SK-N-SH (cell line): ENCODE results near the gene TLCD5. TPM values are rescaled to one million over a fixed set of nuclear protein-coding genes. Genes with fewer than 3 reads are reported as not detected.

Source experiments
- CTCF ChIA-PET: fragments of 300-600, 350-600 bp; formaldehyde crosslinking; extraction: SDS; loops from one replicate; lab custom pipeline; 2021; lab: Yijun Ruan, JAX
- POLR2A ChIA-PET: fragments of 350-600 bp; sonication (Branson Sonifier 250); formaldehyde crosslinking; extraction: SDS; loops from one replicate; lab custom pipeline; 2020; ENCODE audit warnings: antibody characterized with exemption, inconsistent platforms; lab: Yijun Ruan, JAX
- DNase-seq: peaks from one replicate; pipeline ENCODE4 v3.0.0; 2012
- H2AFZ ChIP-seq: fragments of 200-600 bp; sonication (generic); 2 replicates; pipeline ENCODE4 v1.8.1; 2016; ENCODE audit warnings: antibody characterized with exemption, mild to moderate bottlenecking, low read depth
- H3F3A ChIP-seq: fragments of 200-600 bp; sonication (generic); replicated peaks from 2 replicates; pipeline ENCODE3; 2016; ENCODE audit warnings: antibody characterized with exemption, mild to moderate bottlenecking; ENCODE audit not compliant: insufficient read depth
- H3K27ac ChIP-seq, 2 experiments: fragments of 200-500 bp in 1 of 2; fragments of 200-600 bp in 1 of 2; sonication (Bioruptor generic) in 1 of 2; sonication (generic), shearing (Covaris generic) in 1 of 2; 2 replicates each; pipeline versions ENCODE4 v1.5.1 to v1.6.1; 2014 to 2016; ENCODE audit warnings: low read depth in 2 of 2, inconsistent platforms in 1 of 2, low read length in 1 of 2, mild to moderate bottlenecking in 1 of 2, mixed read lengths in 1 of 2
- H3K27me3 ChIP-seq: fragments of 200-600 bp; sonication (generic), shearing (Covaris generic); 2 replicates; pipeline ENCODE4 v1.6.1; 2016; ENCODE audit warnings: mixed run types; ENCODE audit not compliant: insufficient read depth
- H3K36me3 ChIP-seq, 2 experiments: fragments of 200-500 bp in 1 of 2; fragments of 200-600 bp in 1 of 2; sonication (Bioruptor generic) in 1 of 2; sonication (generic) in 1 of 2; replicated peaks in 1 of 2; 2 replicates each; pipeline versions ENCODE3 to v1.5.1; 2014 to 2016; ENCODE audit warnings: low read length in 1 of 2, mild to moderate bottlenecking in 1 of 2; ENCODE audit not compliant: insufficient read depth in 2 of 2, control insufficient read depth in 1 of 2
- H3K4me1 ChIP-seq, 2 experiments: fragments of 200-500 bp in 1 of 2; fragments of 200-600 bp in 1 of 2; sonication (Bioruptor generic) in 1 of 2; sonication (generic), shearing (Covaris generic) in 1 of 2; 2 replicates each; pipeline versions ENCODE4 v1.5.1 to v1.6.1; 2014 to 2016; ENCODE audit warnings: low read depth in 1 of 2, low read length in 1 of 2, mixed run types in 1 of 2; ENCODE audit not compliant: insufficient read depth in 2 of 2, control insufficient read depth in 1 of 2
- H3K4me2 ChIP-seq: fragments of 200-600 bp; sonication (generic), shearing (Covaris generic); 2 replicates; pipeline ENCODE4 v1.6.1; 2017; ENCODE audit warnings: mixed run types
- H3K4me3 ChIP-seq, 2 experiments: fragments of 200-500 bp in 1 of 2; fragments of 200-600 bp in 1 of 2; sonication (Bioruptor generic) in 1 of 2; sonication (generic), shearing (Covaris generic) in 1 of 2; 2 replicates each; pipeline versions ENCODE4 v1.5.1 to v1.8.1; 2014 to 2016; ENCODE audit warnings: low read depth in 2 of 2, inconsistent platforms in 1 of 2, low read length in 1 of 2, mild to moderate bottlenecking in 1 of 2, mixed read lengths in 1 of 2, moderate library complexity in 1 of 2
- H3K79me2 ChIP-seq: fragments of 200-600 bp; sonication (generic); 2 replicates; pipeline ENCODE4 v1.8.1; 2017; ENCODE audit warnings: mild to moderate bottlenecking; ENCODE audit not compliant: insufficient read depth
- H3K9ac ChIP-seq: fragments of 200-600 bp; sonication (generic); 2 replicates; pipeline ENCODE4 v1.6.1; 2017; ENCODE audit warnings: mixed run types
- H3K9me2 ChIP-seq: fragments of 200-600 bp; sonication (generic); 2 replicates; pipeline ENCODE4 v1.6.1; 2017; ENCODE audit warnings: mixed run types
- H3K9me3 ChIP-seq: fragments of 200-600 bp; sonication (generic); 2 replicates; pipeline ENCODE4 v1.6.1; 2017; ENCODE audit warnings: mixed run types, mild to moderate bottlenecking, moderate library complexity
- H4K20me1 ChIP-seq: fragments of 200-600 bp; sonication (generic); 2 replicates; pipeline ENCODE4 v1.6.1; 2017; ENCODE audit warnings: mild to moderate bottlenecking, mixed run types; ENCODE audit not compliant: insufficient read depth
- EP300 ChIP-seq, 2 experiments: IDR thresholded peaks; 2 replicates each; pipeline versions ENCODE4 v1.4.0 to v1.6.1; 2012; ENCODE audit warnings: borderline replicate concordance in 1 of 2, low read depth in 1 of 2, low read length in 1 of 2
- GABPA ChIP-seq: IDR thresholded peaks from 2 replicates; pipeline ENCODE4 v1.4.0; 2012; ENCODE audit warnings: low read depth, mild to moderate bottlenecking
- MAX ChIP-seq: IDR thresholded peaks from 2 replicates; pipeline ENCODE4 v1.4.0; 2012; ENCODE audit warnings: low read depth
- MEF2A ChIP-seq: IDR thresholded peaks from 2 replicates; pipeline ENCODE4 v1.4.0; 2012; ENCODE audit warnings: low read depth, borderline replicate concordance
- NRF1 ChIP-seq: IDR thresholded peaks from 2 replicates; pipeline ENCODE4 v1.6.1; 2012; ENCODE audit warnings: low read depth, mild to moderate bottlenecking, low read length
- PBX3 ChIP-seq: IDR thresholded peaks from 2 replicates; pipeline ENCODE4; 2012
- POLR2AphosphoS5 ChIP-seq: IDR thresholded peaks from 2 replicates; pipeline ENCODE4 v1.6.1; 2012; ENCODE audit warnings: low read depth, low read length
- RAD21 ChIP-seq: IDR thresholded peaks from 2 replicates; pipeline ENCODE4 v1.6.1; 2012; ENCODE audit warnings: mild to moderate bottlenecking, low read length
- REST ChIP-seq: IDR thresholded peaks from 2 replicates; pipeline ENCODE4 v1.6.1; 2012; ENCODE audit warnings: mild to moderate bottlenecking, low read depth, low read length, moderate library complexity
- RXRA ChIP-seq: IDR thresholded peaks from 2 replicates; pipeline ENCODE4 v1.4.0; 2012; ENCODE audit warnings: low read depth, mild to moderate bottlenecking, borderline replicate concordance
- SMC3 ChIP-seq: IDR thresholded peaks from 2 replicates; pipeline ENCODE4 v1.6.1; 2012; ENCODE audit warnings: low read depth, low read length, improper control_type of control experiment
- TCF12 ChIP-seq: IDR thresholded peaks from 2 replicates; pipeline ENCODE4 v1.4.0; 2012
- USF1 ChIP-seq: IDR thresholded peaks from 2 replicates; pipeline ENCODE4 v1.4.0; 2012; ENCODE audit warnings: low read depth, borderline replicate concordance
- WGBS: methylation state at CpG from one replicate; pipeline ENCODE4 v1.1.6; 2017; ENCODE audit warnings: low lambda C conversion rate; 5-methylcytosine and 5-hydroxymethylcytosine counted together
- polyA plus RNA-seq, 3 experiments: library from polyadenylated mRNA; depleted of rRNA; stranded (reverse); fragments of >200 nt; gene quantifications; 2 replicates each; pipeline ENCODE4 v1.2.3, GENCODE V29; 2012

The TLCD5 gene
- polyA plus RNA-seq, 1 of the 3 experiments (the other 2 are of a cell fraction): 12.7 TPM

GRCh38 chr11:120284272-120284671, 40.8 kb upstream of the TLCD5 start:
- DNase-seq: no peak
- H3K27ac ChIP-seq: no peak overlapping the region
- no peak overlapping the region for H2AFZ ChIP-seq
- H3K36me3 ChIP-seq: no peaks in the 10 kb centered on the region
- no peak overlapping the region for H3K4me2 ChIP-seq
- ChIA-PET CTCF (interaction anchor here (1.4 to 2.4 kb wide), 3 partner anchors 15 to 55 kb away, joined by 4 to 6 read pairs (median 4); no protein-coding TSS in a partner anchor), POLR2A (no interaction called here)
- H3F3A ChIP-seq: no peaks in the 10 kb centered on the region
- no peaks in the 10 kb centered on the region for H3K79me2 ChIP-seq
- no peak for TF ChIP-seq MAX
- TF ChIP-seq MEF2A: no peak
- no peak for TF ChIP-seq SMC3
- no peak for TF ChIP-seq RAD21
- TF ChIP-seq USF1: no peak
- TF ChIP-seq GABPA: no peak
- TF ChIP-seq POLR2AphosphoS5: no peak
- TF ChIP-seq RXRA: no peak
- TF ChIP-seq REST: no peak
- no peaks in the 10 kb centered on the region for H3K9me2 ChIP-seq
- no peak overlapping the region for H3K9ac ChIP-seq
- H3K4me3 ChIP-seq: no peak overlapping the region
- H4K20me1 ChIP-seq: no peaks in the 10 kb centered on the region
- no peaks in the 10 kb centered on the region for H3K27me3 ChIP-seq
- no peaks in the 10 kb centered on the region for H3K9me3 ChIP-seq
- WGBS: 89% methylated on average over 6 of the region's 6 CpGs
- peaks cover 0 to 28% of the 10 kb centered on the region in 2 experiments; a peak in 2 of 4 replicates for H3K4me1 ChIP-seq

GRCh38 chr11:120285256-120285655, 39.8 kb upstream of the TLCD5 start:
- peak; percentile 47 for DNase-seq
- Histone ChIP-seq H3K9me3 (no peaks in the 10 kb centered on the region), H3K79me2 (no peaks in the 10 kb centered on the region), H2AFZ (peak overlapping the region; percentile 62; the same call in 1 of the 2 replicates)
- TF ChIP-seq NRF1 (no peak), EP300 (IDR thresholded peaks at IDR 0.05; ENCODE audit: borderline replicate concordance in 1 of 2, low read depth in 1 of 2, low read length in 1 of 2) (0 out of 4 replicates have a peak, but pooled peaks of 1 of the 2 experiments have one; percentile 16), PBX3 (peak; percentile 40), TCF12 (peak; percentile 74), MAX (0 out of 2 replicates have a peak, but pooled peaks have one; percentile 12)
- TF ChIP-seq, all 33 proteins: peak for 4
- CTCF ChIA-PET: interaction anchor here (6.6 to 19.4 kb wide), 2 partner anchors 15 to 54 kb away, joined by 41 to 622 read pairs; partner anchors contain the start of gene POU2F3
- H3K27ac ChIP-seq: peak overlapping the region in 1 of 2 experiments; percentile 43; a peak in 1 of 4 replicates
- H3K36me3 ChIP-seq: no peaks in the 10 kb centered on the region
- peaks cover 0 to 20% of the 10 kb centered on the region in 2 experiments; a peak in 2 of 4 replicates for H3K4me1 ChIP-seq
- 21% methylated on average over 4 of the region's 4 CpGs for WGBS
- H3K4me3 ChIP-seq: no peak overlapping the region
- H3F3A ChIP-seq: no peaks in the 10 kb centered on the region
- H4K20me1 ChIP-seq: no peaks in the 10 kb centered on the region
- no peaks in the 10 kb centered on the region for H3K9me2 ChIP-seq
- POLR2A ChIA-PET: no interaction called here
- H3K9ac ChIP-seq: no peak overlapping the region
- no peak overlapping the region for H3K4me2 ChIP-seq
- no peaks in the 10 kb centered on the region for H3K27me3 ChIP-seq
